Measurements from ENCODE around the gene ACTL7B. TPM values are rescaled to one million over a fixed set of nuclear protein-coding genes. Genes with fewer than 3 reads are reported as not detected.

The ACTL7B gene
- total and polyA plus RNA-seq, 2 of the 8 experiments (the other 6 are each of a cell fraction or from before 2014, with no cell fraction given): not detected

DNA sequence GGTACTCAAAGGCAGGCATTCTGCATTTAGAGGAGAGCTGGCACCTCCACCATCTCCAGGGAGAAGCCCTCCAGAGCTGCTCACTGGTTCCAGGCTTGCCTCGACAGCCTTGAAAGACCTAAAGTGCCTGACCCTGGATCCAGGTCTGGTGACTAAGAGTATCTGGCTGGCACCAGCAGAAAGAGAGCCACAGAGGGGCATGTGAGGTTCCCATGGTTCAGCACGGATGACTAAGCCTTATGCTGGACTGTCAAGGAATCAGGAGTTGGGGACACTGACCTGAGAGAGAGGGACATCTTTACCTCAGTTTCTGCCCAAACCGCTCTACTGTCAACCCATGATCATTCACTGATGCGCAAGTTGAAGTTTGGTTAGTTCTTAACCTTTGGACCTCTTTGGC lies 9.3 kb upstream of the ACTL7B start:
- no peak overlapping the region for H3K18ac ChIP-seq (ENCODE audit: extremely low read depth, low read length)
- no peak overlapping the region for H2AK5ac ChIP-seq (ENCODE audit: low read depth, low read length)
- H3K4me2 ChIP-seq (ENCODE audit: insufficient read depth in 1 of 2, low read depth in 2 of 2, low read length in 2 of 2): no peak overlapping the region
- no peak overlapping the region for H4K5ac ChIP-seq (ENCODE audit: insufficient read length, low read depth, low read length)
- no peak overlapping the region for H2BK20ac ChIP-seq (ENCODE audit: low read length)
- no peaks in the 10 kb centered on the region for H3K27me3 ChIP-seq (replicated peaks in 1 of 4; ENCODE audit: control insufficient read depth in 3 of 4, extremely low read depth in 1 of 4, insufficient read depth in 3 of 4, low read length in 3 of 4)
- no peaks in the 10 kb centered on the region for H3K79me2 ChIP-seq (ENCODE audit: control insufficient read depth in 1 of 2, insufficient read depth in 2 of 2, low read length in 2 of 2)
- no peak overlapping the region for H2BK15ac ChIP-seq (ENCODE audit: low read length)
- 0 out of 4 replicates have a peak, but pooled peaks cover 0 to 3% of the 10 kb centered on the region in 2 experiments for H3K9me3 ChIP-seq (ENCODE audit: insufficient read depth in 2 of 2, low read depth in 1 of 2, low read length in 1 of 2)
- no peak overlapping the region for H3K27ac ChIP-seq (ENCODE audit: low read depth, low read length)
- no peaks in the 10 kb centered on the region for H3K79me1 ChIP-seq (ENCODE audit: low read depth, low read length)
- no peak overlapping the region for H4K91ac ChIP-seq (replicated peaks; ENCODE audit: insufficient read length, low read length)
- no peak overlapping the region for H3K9ac ChIP-seq (replicated peaks in 1 of 4; ENCODE audit: extremely low read depth in 1 of 4, low read depth in 3 of 4, low read length in 3 of 4)
- 80% methylated on average over 4 of the region's 4 CpGs; no CpG with 5 or more reads in 1 of the 2 experiments for WGBS, 2 experiments (ENCODE audit: extremely low coverage in 1 of 2, insufficient coverage in 1 of 2, insufficient read length in 1 of 2, insufficient replicate concordance in 2 of 2, low coverage in 1 of 2, low lambda C conversion rate in 2 of 2, missing lambda C conversion rate in 1 of 2)
- H3K14ac ChIP-seq (ENCODE audit: insufficient read length): no peak overlapping the region
- ChIA-PET POLR2A (ENCODE audit: partially characterized antibody) (interaction anchor here (1.0 kb wide), 1 partner anchor 148 kb away, joined by 3 read pairs; the partner anchor contains the start of gene CTNNAL1), CTCF (ENCODE audit: partially characterized antibody) (interaction anchor here (0.8 to 1.6 kb wide), 7 partner anchors 8 to 50 kb away, joined by 3 to 4 read pairs (median 3); no protein-coding TSS in a partner anchor)
- no peak overlapping the region for H2BK120ac ChIP-seq (replicated peaks; ENCODE audit: low read depth, low read length)
- no peak overlapping the region for H2BK5ac ChIP-seq (ENCODE audit: low read depth, low read length)
- H3K4me1 ChIP-seq (replicated peaks in 1 of 4; ENCODE audit: control insufficient read depth in 3 of 4, insufficient read depth in 4 of 4, low read length in 3 of 4): no peaks in the 10 kb centered on the region
- no peak overlapping the region for H3K23ac ChIP-seq (ENCODE audit: insufficient read length)
- H4K8ac ChIP-seq (ENCODE audit: extremely low read depth, insufficient read depth, low read length): no peak overlapping the region
- H3K36me3 ChIP-seq (ENCODE audit: control insufficient read depth in 2 of 4, insufficient read depth in 4 of 4, low read length in 3 of 4): peaks cover 0 to 6% (median 5%) of the 10 kb centered on the region in 4 experiments; a peak in 1 of 8 replicates
- no peaks in the 10 kb centered on the region for H4K20me1 ChIP-seq (replicated peaks in 1 of 2; ENCODE audit: control insufficient read depth in 1 of 2, insufficient read depth in 2 of 2, low read length in 2 of 2)
- no peak overlapping the region for H3K4ac ChIP-seq (replicated peaks; ENCODE audit: insufficient read length, low read depth, low read length)
- H3K23me2 ChIP-seq (ENCODE audit: low read depth, low read length): no peaks in the 10 kb centered on the region
- H3K4me3 ChIP-seq (ENCODE audit: extremely low read depth in 1 of 4, insufficient read depth in 2 of 4, low read depth in 3 of 4, low read length in 4 of 4): no peak overlapping the region
- FAIRE-seq (no peak), DNase-seq (ENCODE audit: low read depth in 1 of 2, low spot score in 2 of 2) (no peak)
- H3K56ac ChIP-seq (replicated peaks; ENCODE audit: insufficient read length, low read depth, low read length): no peak overlapping the region
- no peak overlapping the region for H2AFZ ChIP-seq (ENCODE audit: low read length)
- no peak overlapping the region for H2BK12ac ChIP-seq (ENCODE audit: low read depth, low read length)
- TF ChIP-seq GABPA (IDR thresholded peaks at IDR 0.05; ENCODE audit: borderline replicate concordance, insufficient read depth, low read length) (no peak), NRF1 (IDR thresholded peaks at IDR 0.05; ENCODE audit: low read depth, low read length) (no peak), JUND (IDR thresholded peaks at IDR 0.05; ENCODE audit: low read length) (no peak), SIN3A (conservative IDR thresholded peaks at IDR 0.05 in 1 of 2, IDR thresholded peaks at IDR 0.05 in 1 of 2; ENCODE audit: low read depth in 1 of 2, low read length in 2 of 2) (no peak), KDM4A (IDR thresholded peaks at IDR 0.05; ENCODE audit: low read depth, low read length, severe bottlenecking) (no peak), TEAD4 (IDR thresholded peaks at IDR 0.05; ENCODE audit: low read depth, low read length) (no peak), SAP30 (IDR thresholded peaks at IDR 0.05; ENCODE audit: insufficient read depth, insufficient replicate concordance, low read length) (no peak)
- TF ChIP-seq, protein P1, sequence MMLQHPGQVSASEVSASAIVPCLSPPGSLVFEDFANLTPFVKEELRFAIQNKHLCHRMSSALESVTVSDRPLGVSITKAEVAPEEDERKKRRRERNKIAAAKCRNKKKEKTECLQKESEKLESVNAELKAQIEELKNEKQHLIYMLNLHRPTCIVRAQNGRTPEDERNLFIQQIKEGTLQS (IDR thresholded peaks at IDR 0.05; ENCODE audit: insufficient read depth, low read depth, low read length): no peak
- TF ChIP-seq, protein P2, sequence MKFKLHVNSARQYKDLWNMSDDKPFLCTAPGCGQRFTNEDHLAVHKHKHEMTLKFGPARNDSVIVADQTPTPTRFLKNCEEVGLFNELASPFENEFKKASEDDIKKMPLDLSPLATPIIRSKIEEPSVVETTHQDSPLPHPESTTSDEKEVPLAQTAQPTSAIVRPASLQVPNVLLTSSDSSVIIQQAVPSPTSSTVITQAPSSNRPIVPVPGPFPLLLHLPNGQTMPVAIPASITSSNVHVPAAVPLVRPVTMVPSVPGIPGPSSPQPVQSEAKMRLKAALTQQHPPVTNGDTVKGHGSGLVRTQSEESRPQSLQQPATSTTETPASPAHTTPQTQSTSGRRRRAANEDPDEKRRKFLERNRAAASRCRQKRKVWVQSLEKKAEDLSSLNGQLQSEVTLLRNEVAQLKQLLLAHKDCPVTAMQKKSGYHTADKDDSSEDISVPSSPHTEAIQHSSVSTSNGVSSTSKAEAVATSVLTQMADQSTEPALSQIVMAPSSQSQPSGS (IDR thresholded peaks at IDR 0.05; ENCODE audit: low read length): no peak
- TF ChIP-seq, protein P3, sequence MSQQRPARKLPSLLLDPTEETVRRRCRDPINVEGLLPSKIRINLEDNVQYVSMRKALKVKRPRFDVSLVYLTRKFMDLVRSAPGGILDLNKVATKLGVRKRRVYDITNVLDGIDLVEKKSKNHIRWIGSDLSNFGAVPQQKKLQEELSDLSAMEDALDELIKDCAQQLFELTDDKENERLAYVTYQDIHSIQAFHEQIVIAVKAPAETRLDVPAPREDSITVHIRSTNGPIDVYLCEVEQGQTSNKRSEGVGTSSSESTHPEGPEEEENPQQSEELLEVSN (IDR thresholded peaks at IDR 0.05): no peak
